Fibroblast of lung (primary cell): ENCODE measurements around the gene SGMS2. TPM values are rescaled to one million over a fixed set of nuclear protein-coding genes. Genes with fewer than 3 reads are reported as not detected.
A peak's percentile ranks its signal among the peaks of the same experiment; 100 is the strongest.

Experiments
- DNase-seq, 2 donors: peaks; one replicate each; pipeline versions ENCODE4 v3.0.0 to v3.0.0-alpha.2; 2010; ENCODE audit warnings: low read depth in 2 of 2
- H2AFZ ChIP-seq: 2 replicates; pipeline ENCODE4 v1.5.1; 2012; ENCODE audit warnings: low read length, control low read depth, inconsistent platforms
- H3K27ac ChIP-seq: 2 replicates; pipeline ENCODE4 v1.5.1; 2011; ENCODE audit warnings: low read length, control low read depth; ENCODE audit not compliant: insufficient read depth
- H3K27me3 ChIP-seq: 2 replicates; pipeline ENCODE4 v1.5.1; 2011; ENCODE audit warnings: mild to moderate bottlenecking, low read length; ENCODE audit not compliant: control insufficient read depth, insufficient read depth
- H3K36me3 ChIP-seq: 2 replicates; pipeline ENCODE4 v1.5.1; 2011; ENCODE audit warnings: low read length; ENCODE audit not compliant: control insufficient read depth, insufficient read depth
- H3K4me1 ChIP-seq: 2 replicates; pipeline ENCODE4 v1.5.1; 2011; ENCODE audit warnings: low read length; ENCODE audit not compliant: control insufficient read depth, insufficient read depth; ENCODE audit errors: extremely low read depth
- H3K4me2 ChIP-seq: 2 replicates; pipeline ENCODE4 v1.5.1; 2011; ENCODE audit warnings: low read length, control low read depth; ENCODE audit not compliant: insufficient read depth; ENCODE audit errors: extremely low read depth
- H3K4me3 ChIP-seq, 4 experiments: fragments of 200-600 bp in 1 of 4; sonication (generic) in 1 of 4; replicated peaks in 1 of 4; 2 replicates each; pipeline ENCODE4 v1.5.1; 2011 to 2016; ENCODE audit warnings: low read length in 4 of 4, low read depth in 3 of 4, mild to moderate bottlenecking in 3 of 4, control low read depth in 2 of 4, inconsistent platforms in 1 of 4, mixed read lengths in 1 of 4; ENCODE audit not compliant: insufficient read depth in 1 of 4; ENCODE audit errors: control extremely low read depth in 1 of 4
- H3K79me2 ChIP-seq: 2 replicates; pipeline ENCODE4 v1.5.1; 2012; ENCODE audit warnings: mild to moderate bottlenecking, low read length, inconsistent platforms; ENCODE audit not compliant: control insufficient read depth, insufficient read depth
- H3K9ac ChIP-seq: 2 replicates; pipeline ENCODE4 v1.5.1; 2011; ENCODE audit warnings: mild to moderate bottlenecking, low read length, control low read depth; ENCODE audit not compliant: insufficient read depth
- H3K9me3 ChIP-seq: 2 replicates; pipeline ENCODE4 v1.5.1; 2012; ENCODE audit warnings: low read depth, low read length; ENCODE audit not compliant: control insufficient read depth, insufficient read depth
- H4K20me1 ChIP-seq: 2 replicates; pipeline ENCODE4 v1.5.1; 2011; ENCODE audit warnings: low read length; ENCODE audit not compliant: control insufficient read depth, insufficient read depth; ENCODE audit errors: extremely low read depth
- CTCF ChIP-seq, 2 donors: IDR thresholded peaks in 1 of 2; conservative IDR thresholded peaks in 1 of 2; 1 replicate in 1 of 2; 2 replicates in 1 of 2; pipeline ENCODE4 v1.5.1; 2011 to 2012; ENCODE audit warnings: low read length in 2 of 2, control low read depth in 1 of 2, inconsistent platforms in 1 of 2, low read depth in 1 of 2, mild to moderate bottlenecking in 1 of 2
- EZH2 ChIP-seq: IDR thresholded peaks from 2 replicates; pipeline ENCODE4 v1.5.1; 2012; ENCODE audit warnings: low read length, control low read depth, mild to moderate bottlenecking; ENCODE audit errors: missing control alignments
- polyA plus RNA-seq, 2 donors: library from polyadenylated mRNA; depleted of rRNA in 1 of 2; stranded (reverse) in 1 of 2; unstranded in 1 of 2; fragments of >200 nt; gene quantifications; 2 replicates each; pipeline ENCODE4 v1.2.1, GENCODE V29; 2011 to 2012; ENCODE audit warnings: missing spikeins in 1 of 2
- total RNA-seq: library from RNA; depleted of rRNA; stranded (reverse); fragments of >200 nt; gene quantifications from 2 replicates; pipeline ENCODE4 v1.2.1, GENCODE V29; 2014

Gene SGMS2
- total and polyA plus RNA-seq, 2 donors (not counting 1 experiment from before 2014, with no cell fraction given): 63.7 to 82.7 TPM

GRCh38 chr4:107894138-107894603, 69.4 kb downstream of the SGMS2 start:
- no peaks in the 10 kb centered on the region for H3K9me3 ChIP-seq
- no peak for TF ChIP-seq CTCF (conservative IDR thresholded peaks at IDR 0.05 in 1 of 2, IDR thresholded peaks at IDR 0.05 in 1 of 2; ENCODE audit: low read depth in 1 of 2, low read length in 2 of 2)
- no peak for TF ChIP-seq EZH2
- H3K4me3 ChIP-seq: no peak overlapping the region
- no peak overlapping the region for H2AFZ ChIP-seq
- no peaks in the 10 kb centered on the region for H3K79me2 ChIP-seq
- no peaks in the 10 kb centered on the region for H3K36me3 ChIP-seq
- H4K20me1 ChIP-seq: no peaks in the 10 kb centered on the region
- H3K9ac ChIP-seq: no peak overlapping the region
- no peak overlapping the region for H3K27ac ChIP-seq
- H3K4me1 ChIP-seq: peaks cover 3% of the 10 kb centered on the region
- no peak for DNase-seq
- H3K4me2 ChIP-seq: no peak overlapping the region
- no peaks in the 10 kb centered on the region for H3K27me3 ChIP-seq

- Histone ChIP-seq H3K9ac (no peak overlapping the region), H3K27ac (no peak overlapping the region), H3K4me3 (peak overlapping the region in 1 of 4 experiments; percentile 6), H3K27me3 (no peaks in the 10 kb centered on the region), H3K36me3 (no peaks in the 10 kb centered on the region), H2AFZ (no peak overlapping the region), H3K4me1 (peaks cover 3% of the 10 kb centered on the region), H3K9me3 (no peaks in the 10 kb centered on the region), H3K79me2 (no peaks in the 10 kb centered on the region), H3K4me2 (peak overlapping the region; percentile 85), H4K20me1 (no peaks in the 10 kb centered on the region)
- no peak for TF ChIP-seq EZH2
- no peak for TF ChIP-seq CTCF (conservative IDR thresholded peaks at IDR 0.05 in 1 of 2, IDR thresholded peaks at IDR 0.05 in 1 of 2; ENCODE audit: low read depth in 1 of 2, low read length in 2 of 2)
- peak; percentile 85 to 100 for DNase-seq
These were observed 71.5 kb downstream of the SGMS2 start for GRCh38 chr4:107896158-107896645.

GRCh38 chr4:107896646-107897045, 71.9 kb downstream of the SGMS2 start:
- peak in 1 of 2 donors; percentile 43 for DNase-seq
- peaks cover 3% of the 10 kb centered on the region for H3K4me1 ChIP-seq
- H2AFZ ChIP-seq: no peak overlapping the region

More at GRCh38 chr4:107896646-107897045, 71.9 kb downstream of the SGMS2 start:
- no peak overlapping the region for H3K27ac ChIP-seq
- no peak overlapping the region for H3K9ac ChIP-seq
- peak overlapping the region in 1 of 4 experiments; percentile 6 for H3K4me3 ChIP-seq
- H4K20me1 ChIP-seq: no peaks in the 10 kb centered on the region
- H3K36me3 ChIP-seq: no peaks in the 10 kb centered on the region
- no peaks in the 10 kb centered on the region for H3K9me3 ChIP-seq
- H3K79me2 ChIP-seq: no peaks in the 10 kb centered on the region
- no peak for TF ChIP-seq CTCF (conservative IDR thresholded peaks at IDR 0.05 in 1 of 2, IDR thresholded peaks at IDR 0.05 in 1 of 2; ENCODE audit: low read depth in 1 of 2, low read length in 2 of 2)
- no peak for TF ChIP-seq EZH2
- no peaks in the 10 kb centered on the region for H3K27me3 ChIP-seq
- peak overlapping the region; percentile 85 for H3K4me2 ChIP-seq
